SHP77 treated with DMSO at 0.1 percent for 48 hours (cell line): ENCODE measurements around the gene PIAS2.

Experiments
- DNase-seq: peaks from one replicate; lab custom pipeline; 2025; lab: John Stamatoyannopoulos, UW

PIAS2 gene

GRCh38 chr18:46759890-46760289, 157.4 kb downstream of the PIAS2 start:
- no peak for DNase-seq

- DNase-seq, result no peak
These were observed 160.6 kb downstream of the PIAS2 start, which contains the start of gene ST8SIA5 for GRCh38 chr18:46756559-46757201. ST8SIA5 (minus strand) TSS chr18:46757053; CDS start chr18:46756508, 545 bp downstream.

GRCh38 chr18:46756025-46756558, 161.2 kb downstream of the PIAS2 start:
- DNase-seq, result no peak

GRCh38 chr18:46755315-46756024, 161.8 kb downstream of the PIAS2 start:
- DNase-seq, result no peak

GRCh38 chr18:46754661-46755292, 162.5 kb downstream of the PIAS2 start:
- no peak for DNase-seq

- DNase-seq, result no peak
These were observed 163.1 kb downstream of the PIAS2 start for GRCh38 chr18:46754188-46754587.
